ENCODE results near the gene ACTL9.

The ACTL9 gene

DNA sequence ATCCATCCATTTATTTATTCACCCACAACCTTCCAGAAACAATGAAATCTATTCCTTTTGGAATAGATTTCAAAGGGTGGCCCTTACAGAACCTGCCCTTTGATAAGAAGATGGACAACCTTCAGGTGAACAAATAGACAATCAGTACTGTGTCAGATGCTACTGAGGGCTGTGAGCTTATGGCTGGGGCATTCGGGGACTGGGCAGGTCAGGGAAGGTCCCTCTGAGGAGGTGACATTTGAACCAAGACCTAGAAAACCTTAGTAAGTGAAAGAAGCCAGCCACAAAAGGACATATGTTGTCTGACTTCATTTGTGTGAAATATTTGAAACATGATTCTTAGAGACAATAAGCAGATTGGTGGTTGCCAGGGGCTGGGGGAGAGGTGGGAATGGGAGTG, 15.7 kb downstream of the ACTL9 start:
- no peak overlapping the region for H3K9ac ChIP-seq (ENCODE audit: low read length)
- no peaks in the 10 kb centered on the region for H3K4me1 ChIP-seq (ENCODE audit: low read length)
- DNase-seq, result no peak
- H3K36me3 ChIP-seq (replicated peaks; ENCODE audit: insufficient read depth, low read length), result no peaks in the 10 kb centered on the region
- H3K4me2 ChIP-seq (ENCODE audit: low read depth, low read length), result no peak overlapping the region
- H4K20me1 ChIP-seq (ENCODE audit: insufficient read depth, low read length), result no peaks in the 10 kb centered on the region
- H3K79me2 ChIP-seq (ENCODE audit: low read length), result no peaks in the 10 kb centered on the region
- peaks cover 23% of the 10 kb centered on the region for H3K27me3 ChIP-seq (replicated peaks; ENCODE audit: insufficient read depth, low read length)
- TF ChIP-seq EZH2 (optimal IDR thresholded peaks at IDR 0.05; ENCODE audit: low read depth, low read length), result no peak
- TF ChIP-seq, protein P1, sequence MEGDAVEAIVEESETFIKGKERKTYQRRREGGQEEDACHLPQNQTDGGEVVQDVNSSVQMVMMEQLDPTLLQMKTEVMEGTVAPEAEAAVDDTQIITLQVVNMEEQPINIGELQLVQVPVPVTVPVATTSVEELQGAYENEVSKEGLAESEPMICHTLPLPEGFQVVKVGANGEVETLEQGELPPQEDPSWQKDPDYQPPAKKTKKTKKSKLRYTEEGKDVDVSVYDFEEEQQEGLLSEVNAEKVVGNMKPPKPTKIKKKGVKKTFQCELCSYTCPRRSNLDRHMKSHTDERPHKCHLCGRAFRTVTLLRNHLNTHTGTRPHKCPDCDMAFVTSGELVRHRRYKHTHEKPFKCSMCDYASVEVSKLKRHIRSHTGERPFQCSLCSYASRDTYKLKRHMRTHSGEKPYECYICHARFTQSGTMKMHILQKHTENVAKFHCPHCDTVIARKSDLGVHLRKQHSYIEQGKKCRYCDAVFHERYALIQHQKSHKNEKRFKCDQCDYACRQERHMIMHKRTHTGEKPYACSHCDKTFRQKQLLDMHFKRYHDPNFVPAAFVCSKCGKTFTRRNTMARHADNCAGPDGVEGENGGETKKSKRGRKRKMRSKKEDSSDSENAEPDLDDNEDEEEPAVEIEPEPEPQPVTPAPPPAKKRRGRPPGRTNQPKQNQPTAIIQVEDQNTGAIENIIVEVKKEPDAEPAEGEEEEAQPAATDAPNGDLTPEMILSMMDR (IDR thresholded peaks at IDR 0.05; ENCODE audit: low read length), result no peak
- no peak overlapping the region for H2AFZ ChIP-seq (ENCODE audit: low read length)
- H3K9me2 ChIP-seq (replicated peaks; ENCODE audit: insufficient read depth, low read length), result no peaks in the 10 kb centered on the region
- H3K9me3 ChIP-seq (replicated peaks; ENCODE audit: insufficient read depth, low read length), result no peaks in the 10 kb centered on the region
- H3K4me3 ChIP-seq (ENCODE audit: low read length), result no peak overlapping the region
- no peak overlapping the region for H3K27ac ChIP-seq (ENCODE audit: low read length)
- H3F3A ChIP-seq (ENCODE audit: insufficient read depth, low read length), result no peaks in the 10 kb centered on the region

DNA sequence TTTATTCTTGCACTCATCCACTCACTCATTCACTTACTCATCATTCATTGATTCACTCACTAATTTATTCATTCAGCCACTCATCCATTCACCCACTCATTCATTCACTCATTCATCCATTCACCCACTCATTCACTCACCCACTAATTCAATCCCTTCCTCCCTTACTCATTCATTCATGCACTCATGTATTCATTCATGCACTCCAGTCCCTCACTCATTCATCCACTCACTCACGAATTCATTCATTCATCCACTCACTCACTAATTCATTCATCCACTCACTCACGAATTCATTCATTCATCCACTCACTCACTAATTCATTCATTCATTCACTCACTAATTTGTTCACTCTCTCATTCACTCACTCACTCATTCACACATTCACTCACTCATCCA, 16.1 kb downstream of the ACTL9 start:
- Histone ChIP-seq H3K27ac (ENCODE audit: low read length) (no peak overlapping the region), H3F3A (ENCODE audit: insufficient read depth, low read length) (no peaks in the 10 kb centered on the region), H3K27me3 (replicated peaks; ENCODE audit: insufficient read depth, low read length) (peaks cover 18% of the 10 kb centered on the region), H3K4me1 (ENCODE audit: low read length) (no peaks in the 10 kb centered on the region), H3K36me3 (replicated peaks; ENCODE audit: insufficient read depth, low read length) (no peaks in the 10 kb centered on the region), H2AFZ (ENCODE audit: low read length) (no peak overlapping the region), H3K79me2 (ENCODE audit: low read length) (no peaks in the 10 kb centered on the region), H3K4me3 (ENCODE audit: low read length) (no peak overlapping the region), H3K9me2 (replicated peaks; ENCODE audit: insufficient read depth, low read length) (no peaks in the 10 kb centered on the region), H4K20me1 (ENCODE audit: insufficient read depth, low read length) (no peaks in the 10 kb centered on the region), H3K9ac (ENCODE audit: low read length) (no peak overlapping the region), H3K9me3 (replicated peaks; ENCODE audit: insufficient read depth, low read length) (no peaks in the 10 kb centered on the region), H3K4me2 (ENCODE audit: low read depth, low read length) (no peak overlapping the region)
- TF ChIP-seq EZH2phosphoT487 (IDR thresholded peaks at IDR 0.05; ENCODE audit: low read length) (no peak), EZH2 (optimal IDR thresholded peaks at IDR 0.05; ENCODE audit: low read depth, low read length) (no peak)
- TF ChIP-seq, protein P1 (IDR thresholded peaks at IDR 0.05; ENCODE audit: low read length), result no peak
- no peak for DNase-seq

DNA sequence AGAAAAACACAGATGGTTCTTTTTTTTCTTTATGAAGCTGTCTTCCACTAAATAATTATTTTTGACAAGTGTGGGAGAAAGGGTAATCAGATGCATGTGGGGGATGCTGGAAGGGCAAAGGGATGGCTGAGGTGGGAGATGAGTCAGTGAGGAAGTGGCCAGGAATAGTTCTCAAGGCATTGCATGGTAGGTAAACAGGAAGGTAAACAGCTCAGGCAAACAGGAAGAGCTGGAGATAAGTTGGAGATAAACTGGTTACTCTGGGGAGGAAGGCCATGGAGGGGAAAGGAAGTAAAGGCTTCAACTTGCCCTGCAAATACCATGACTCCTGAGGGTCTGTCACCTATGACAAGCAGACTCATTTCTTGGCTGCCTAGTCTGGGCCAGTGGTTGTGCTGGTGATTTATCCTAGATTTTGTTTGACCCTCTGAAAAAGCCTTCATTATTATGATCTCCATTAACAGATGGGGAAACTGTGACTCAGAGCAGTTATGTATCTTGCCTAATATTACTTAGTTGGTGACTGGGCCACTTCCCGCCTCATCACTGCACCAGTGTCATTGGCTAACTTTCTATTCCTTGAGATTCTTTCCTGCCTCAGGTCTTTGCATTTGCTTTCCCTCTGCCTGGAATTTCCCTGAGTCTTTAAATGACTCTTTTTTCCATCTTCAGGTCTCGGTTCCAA, 17.1 kb downstream of the ACTL9 start:
- TF ChIP-seq, protein P1 (IDR thresholded peaks at IDR 0.05; ENCODE audit: low read length), result no peak
- TF ChIP-seq EZH2 (optimal IDR thresholded peaks at IDR 0.05; ENCODE audit: low read depth, low read length), result no peak
- TF ChIP-seq EZH2phosphoT487 (IDR thresholded peaks at IDR 0.05; ENCODE audit: low read length), result no peak
- no peak overlapping the region for H3K9ac ChIP-seq (ENCODE audit: low read length)

More for the DNA sequence above, 17.1 kb downstream of the ACTL9 start:
- no peaks in the 10 kb centered on the region for H3F3A ChIP-seq (ENCODE audit: insufficient read depth, low read length)
- no peak overlapping the region for H2AFZ ChIP-seq (ENCODE audit: low read length)
- no peaks in the 10 kb centered on the region for H3K79me2 ChIP-seq (ENCODE audit: low read length)
- no peaks in the 10 kb centered on the region for H3K36me3 ChIP-seq (replicated peaks; ENCODE audit: insufficient read depth, low read length)
- H3K27me3 ChIP-seq (replicated peaks; ENCODE audit: insufficient read depth, low read length), result peaks cover 8% of the 10 kb centered on the region
- no peak overlapping the region for H3K27ac ChIP-seq (ENCODE audit: low read length)
- H4K20me1 ChIP-seq (ENCODE audit: insufficient read depth, low read length), result no peaks in the 10 kb centered on the region
- no peaks in the 10 kb centered on the region for H3K9me3 ChIP-seq (replicated peaks; ENCODE audit: insufficient read depth, low read length)
- H3K9me2 ChIP-seq (replicated peaks; ENCODE audit: insufficient read depth, low read length), result no peaks in the 10 kb centered on the region
- no peak overlapping the region for H3K4me3 ChIP-seq (ENCODE audit: low read length)
- no peak for DNase-seq
- no peak overlapping the region for H3K4me2 ChIP-seq (ENCODE audit: low read depth, low read length)
- H3K4me1 ChIP-seq (ENCODE audit: low read length), result no peaks in the 10 kb centered on the region

Measured in MM.1S (cell line).